Measurements from ENCODE around the gene COPZ1. TPM values are rescaled to one million over a fixed set of nuclear protein-coding genes. Genes with fewer than 3 reads are reported as not detected.

The COPZ1 gene
- total and polyA plus RNA-seq, 9 of the 15 experiments (the other 6 are each of a cell fraction or from before 2014, with no cell fraction given) = 137 to 487 (median 233) TPM

GRCh38 chr12:54379398-54380201 lies 54.7 kb downstream of the COPZ1 start:
- intact Hi-C loops (cut with micrococcal nuclease) = loop anchor here (1.0 kb wide), 2 partner anchors 10 to 15 kb away; no protein-coding TSS in a partner anchor
- POLR2A ChIA-PET = interaction anchor here (0.9 to 1.7 kb wide), 7 partner anchors 9 to 173 kb away, joined by 3 to 11 read pairs (median 6); no protein-coding TSS in a partner anchor
- TF ChIP-seq THRAP3 (IDR thresholded peaks at IDR 0.05; ENCODE audit: borderline replicate concordance) = peak; percentile 54; the same call in 1 of the 2 replicates
- TF ChIP-seq ZNF311 (CRISPR knock-in tag; IDR thresholded peaks at IDR 0.05) = no peak
- no peak for TF ChIP-seq TFE3 (CRISPR knock-in tag; IDR thresholded peaks at IDR 0.05)
- peak; percentile 81 for TF ChIP-seq EGR1 (conservative IDR thresholded peaks at IDR 0.05)
- TF ChIP-seq, protein P1, sequence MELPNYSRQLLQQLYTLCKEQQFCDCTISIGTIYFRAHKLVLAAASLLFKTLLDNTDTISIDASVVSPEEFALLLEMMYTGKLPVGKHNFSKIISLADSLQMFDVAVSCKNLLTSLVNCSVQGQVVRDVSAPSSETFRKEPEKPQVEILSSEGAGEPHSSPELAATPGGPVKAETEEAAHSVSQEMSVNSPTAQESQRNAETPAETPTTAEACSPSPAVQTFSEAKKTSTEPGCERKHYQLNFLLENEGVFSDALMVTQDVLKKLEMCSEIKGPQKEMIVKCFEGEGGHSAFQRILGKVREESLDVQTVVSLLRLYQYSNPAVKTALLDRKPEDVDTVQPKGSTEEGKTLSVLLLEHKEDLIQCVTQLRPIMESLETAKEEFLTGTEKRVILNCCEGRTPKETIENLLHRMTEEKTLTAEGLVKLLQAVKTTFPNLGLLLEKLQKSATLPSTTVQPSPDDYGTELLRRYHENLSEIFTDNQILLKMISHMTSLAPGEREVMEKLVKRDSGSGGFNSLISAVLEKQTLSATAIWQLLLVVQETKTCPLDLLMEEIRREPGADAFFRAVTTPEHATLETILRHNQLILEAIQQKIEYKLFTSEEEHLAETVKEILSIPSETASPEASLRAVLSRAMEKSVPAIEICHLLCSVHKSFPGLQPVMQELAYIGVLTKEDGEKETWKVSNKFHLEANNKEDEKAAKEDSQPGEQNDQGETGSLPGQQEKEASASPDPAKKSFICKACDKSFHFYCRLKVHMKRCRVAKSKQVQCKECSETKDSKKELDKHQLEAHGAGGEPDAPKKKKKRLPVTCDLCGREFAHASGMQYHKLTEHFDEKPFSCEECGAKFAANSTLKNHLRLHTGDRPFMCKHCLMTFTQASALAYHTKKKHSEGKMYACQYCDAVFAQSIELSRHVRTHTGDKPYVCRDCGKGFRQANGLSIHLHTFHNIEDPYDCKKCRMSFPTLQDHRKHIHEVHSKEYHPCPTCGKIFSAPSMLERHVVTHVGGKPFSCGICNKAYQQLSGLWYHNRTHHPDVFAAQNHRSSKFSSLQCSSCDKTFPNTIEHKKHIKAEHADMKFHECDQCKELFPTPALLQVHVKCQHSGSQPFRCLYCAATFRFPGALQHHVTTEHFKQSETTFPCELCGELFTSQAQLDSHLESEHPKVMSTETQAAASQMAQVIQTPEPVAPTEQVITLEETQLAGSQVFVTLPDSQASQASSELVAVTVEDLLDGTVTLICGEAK (IDR thresholded peaks at IDR 0.05) = no peak
- TF ChIP-seq, protein P1 (CRISPR knock-in tag; IDR thresholded peaks at IDR 0.05) = no peak
- 0 out of 2 replicates have a peak, but pooled peaks have one; percentile 10 for TF ChIP-seq NCOA1 (IDR thresholded peaks at IDR 0.05; ENCODE audit: low read depth)
- TF ChIP-seq POLR3A (IDR thresholded peaks at IDR 0.05; ENCODE audit: borderline replicate concordance, extremely low read depth, insufficient read depth, insufficient read length) = no peak
- TF ChIP-seq ESRRB (CRISPR knock-in tag; IDR thresholded peaks at IDR 0.05; ENCODE audit: borderline replicate concordance) = no peak
- TF ChIP-seq NFRKB (IDR thresholded peaks at IDR 0.05; ENCODE audit: low read depth) = no peak

More at GRCh38 chr12:54379398-54380201, 54.7 kb downstream of the COPZ1 start:
- Histone ChIP-seq H3K27me3 (ENCODE audit: control insufficient read depth in 2 of 2, insufficient read depth in 2 of 2, low read length in 2 of 2) (no peaks in the 10 kb centered on the region), H3K4me1 (replicated peaks in 1 of 2; ENCODE audit: control insufficient read depth in 2 of 2, insufficient read depth in 2 of 2, low read length in 2 of 2) (peaks cover 43 to 49% of the 10 kb centered on the region in 2 experiments), H3K9me1 (ENCODE audit: control insufficient read depth, insufficient read depth, low read length) (peaks cover 8% of the 10 kb centered on the region), H3K27ac (ENCODE audit: extremely low read depth, low read depth, low read length) (peak overlapping the region; percentile 29; the same call in 2 of the 3 replicates), H3K79me2 (ENCODE audit: control insufficient read depth, insufficient read depth, low read length) (peaks cover 61% of the 10 kb centered on the region), H3K9me3 (replicated peaks; ENCODE audit: control insufficient read depth, insufficient read depth, low read depth, low read length) (no peaks in the 10 kb centered on the region), H3K4me3 (peak overlapping the region; percentile 36; the same call in 1 of the 2 replicates), H4K20me1 (replicated peaks; ENCODE audit: control insufficient read depth, insufficient read depth, low read length) (peaks cover 12% of the 10 kb centered on the region), H3K9ac (ENCODE audit: insufficient read depth in 1 of 2, low read depth in 2 of 2, low read length in 2 of 2) (peak overlapping the region; percentile 1 to 86; a peak in 3 of 4 replicates), H3K4me2 (ENCODE audit: insufficient read depth, low read length) (peak overlapping the region; percentile 84), H2AFZ (ENCODE audit: low read depth, low read length) (peak overlapping the region; percentile 32; the same call in 1 of the 2 replicates), H3K36me3 (ENCODE audit: control insufficient read depth, insufficient read depth, low read length) (peaks cover 89% of the 10 kb centered on the region)
- WGBS (ENCODE audit: insufficient coverage, low coverage, missing lambda C conversion rate) = 13% methylated on average over 17 of the region's 19 CpGs
- BruUV-seq (replicated peaks) = no TSS peak
- in situ Hi-C loops (cut with MboI) = no loop called here
- ATAC-seq (peak; percentile 93), FAIRE-seq (peak; percentile 88), DNase-seq (ENCODE audit: extremely low read depth in 1 of 4, low spot score in 3 of 4) (peak; percentile 85 to 95 (median 90))
- CTCF ChIA-PET (ENCODE audit: low intra/inter-chr PET ratio) = interaction anchor here (0.6 to 3.8 kb wide), 18 partner anchors 11 to 395 kb away, joined by 3 to 50 read pairs (median 6); partner anchors contain the start of genes COPZ1 and HOXC10
